ENCODE measurements around the gene SCN3A.

DNA sequence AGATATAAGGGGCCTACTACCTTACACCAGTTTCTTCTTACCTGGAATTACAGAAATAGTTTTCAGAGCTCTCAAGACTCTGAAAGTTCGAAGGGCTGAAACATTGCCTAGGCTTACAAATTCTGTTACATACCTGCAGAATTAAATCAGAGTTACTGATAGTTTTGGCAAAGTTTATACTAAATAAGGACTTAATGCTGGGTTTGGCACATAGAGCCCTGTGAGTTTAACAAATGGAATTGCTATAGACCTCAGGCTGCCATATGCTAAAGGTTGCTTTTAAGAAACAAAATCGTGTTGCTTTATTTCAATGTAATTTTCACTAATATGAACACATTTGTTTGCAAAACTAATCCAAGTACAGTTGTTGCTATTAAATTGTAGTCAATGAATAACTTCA is 40.1 kb downstream of the SCN3A start:
- TF ChIP-seq, protein P1, sequence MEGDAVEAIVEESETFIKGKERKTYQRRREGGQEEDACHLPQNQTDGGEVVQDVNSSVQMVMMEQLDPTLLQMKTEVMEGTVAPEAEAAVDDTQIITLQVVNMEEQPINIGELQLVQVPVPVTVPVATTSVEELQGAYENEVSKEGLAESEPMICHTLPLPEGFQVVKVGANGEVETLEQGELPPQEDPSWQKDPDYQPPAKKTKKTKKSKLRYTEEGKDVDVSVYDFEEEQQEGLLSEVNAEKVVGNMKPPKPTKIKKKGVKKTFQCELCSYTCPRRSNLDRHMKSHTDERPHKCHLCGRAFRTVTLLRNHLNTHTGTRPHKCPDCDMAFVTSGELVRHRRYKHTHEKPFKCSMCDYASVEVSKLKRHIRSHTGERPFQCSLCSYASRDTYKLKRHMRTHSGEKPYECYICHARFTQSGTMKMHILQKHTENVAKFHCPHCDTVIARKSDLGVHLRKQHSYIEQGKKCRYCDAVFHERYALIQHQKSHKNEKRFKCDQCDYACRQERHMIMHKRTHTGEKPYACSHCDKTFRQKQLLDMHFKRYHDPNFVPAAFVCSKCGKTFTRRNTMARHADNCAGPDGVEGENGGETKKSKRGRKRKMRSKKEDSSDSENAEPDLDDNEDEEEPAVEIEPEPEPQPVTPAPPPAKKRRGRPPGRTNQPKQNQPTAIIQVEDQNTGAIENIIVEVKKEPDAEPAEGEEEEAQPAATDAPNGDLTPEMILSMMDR (IDR thresholded peaks at IDR 0.05 in 8 of 11, conservative IDR thresholded peaks at IDR 0.05 in 3 of 11), result no peak
- TF ChIP-seq POLR2A (IDR thresholded peaks at IDR 0.05), result no peak

All from spleen (tissue), 7 donors.